Activated T-helper 17 cell treated with anti-CD3 and anti-CD28 coated beads, Interleukin-2, amount 50 U/mL, for 72 hours (primary cell): Measurements from ENCODE around the gene TCN1. TPM values are rescaled to one million over a fixed set of nuclear protein-coding genes. Genes with fewer than 3 reads are reported as not detected.
"Not testable (repeated sequence)": the region's sequence is repeated elsewhere in the genome, so short reads cannot be mapped to it uniquely, and the experiment has no call there.

Experiments used
- ATAC-seq: fragments of 150-1000 bp; cut with Tn5 transposase; replicated peaks from 2 replicates; pipeline ENCODE4 v1.10.0; 2021; ENCODE audit warnings: mild to moderate bottlenecking, moderate library complexity
- H3K27ac Mint-ChIP-seq: one replicate; pipeline ENCODE4 v1.8.0; 2022; ENCODE audit warnings: mixed read lengths
- H3K27me3 Mint-ChIP-seq: one replicate; pipeline ENCODE4 v1.8.0; 2022; ENCODE audit warnings: mixed read lengths
- H3K36me3 Mint-ChIP-seq: one replicate; pipeline ENCODE4 v1.8.0; 2022; ENCODE audit warnings: low read depth, mild to moderate bottlenecking, mixed read lengths
- H3K4me1 Mint-ChIP-seq: one replicate; pipeline ENCODE4 v1.8.0; 2022; ENCODE audit warnings: mixed read lengths
- H3K4me3 Mint-ChIP-seq: one replicate; pipeline ENCODE4 v1.8.0; 2022; ENCODE audit warnings: mild to moderate bottlenecking, mixed read lengths
- H3K9me3 Mint-ChIP-seq: one replicate; pipeline ENCODE4 v1.8.0; 2022; ENCODE audit warnings: mixed read lengths
- total RNA-seq, 2 donors: library from RNA; stranded (reverse); gene quantifications; one replicate each; pipeline ENCODE4 v1.2.3, GENCODE V29; 2022

Gene TCN1, protein sequence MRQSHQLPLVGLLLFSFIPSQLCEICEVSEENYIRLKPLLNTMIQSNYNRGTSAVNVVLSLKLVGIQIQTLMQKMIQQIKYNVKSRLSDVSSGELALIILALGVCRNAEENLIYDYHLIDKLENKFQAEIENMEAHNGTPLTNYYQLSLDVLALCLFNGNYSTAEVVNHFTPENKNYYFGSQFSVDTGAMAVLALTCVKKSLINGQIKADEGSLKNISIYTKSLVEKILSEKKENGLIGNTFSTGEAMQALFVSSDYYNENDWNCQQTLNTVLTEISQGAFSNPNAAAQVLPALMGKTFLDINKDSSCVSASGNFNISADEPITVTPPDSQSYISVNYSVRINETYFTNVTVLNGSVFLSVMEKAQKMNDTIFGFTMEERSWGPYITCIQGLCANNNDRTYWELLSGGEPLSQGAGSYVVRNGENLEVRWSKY
- total RNA-seq: not detected

- Mint-ChIP-seq H3K4me3 (no peak within 1 kb of the TSS), H3K9me3 (peaks cover 3% of the 10 kb centered on the region), H3K36me3 (no peaks in the 10 kb centered on the region), H3K4me1 (no peaks in the 10 kb centered on the region), H3K27ac (no peak within 1 kb of the TSS), H3K27me3 (peaks cover 3% of the 10 kb centered on the region)
- ATAC-seq: no peak
Measured at GRCh38 chr11:59866397-59866796, at the start of gene TCN1. TSS of gene TCN1 (minus strand) at chr11:59866487. CDS start at chr11:59866470, 17 bp downstream.

- not testable (repeated sequence) for H3K9me3 Mint-ChIP-seq, H3K4me1 Mint-ChIP-seq, H3K36me3 Mint-ChIP-seq, H3K27me3 Mint-ChIP-seq, H3K4me3 Mint-ChIP-seq, H3K27ac Mint-ChIP-seq, ATAC-seq
Measured at GRCh38 chr11:59903569-59903968, 37.3 kb upstream of the TCN1 start.

- Mint-ChIP-seq H3K4me3 (no peak overlapping the region), H3K27ac (no peak overlapping the region), H3K4me1 (no peaks in the 10 kb centered on the region), H3K27me3 (peaks cover 3% of the 10 kb centered on the region), H3K36me3 (no peaks in the 10 kb centered on the region), H3K9me3 (no peaks in the 10 kb centered on the region)
- no peak for ATAC-seq
Measured at GRCh38 chr11:59901306-59901705, 35.0 kb upstream of the TCN1 start.

DNA sequence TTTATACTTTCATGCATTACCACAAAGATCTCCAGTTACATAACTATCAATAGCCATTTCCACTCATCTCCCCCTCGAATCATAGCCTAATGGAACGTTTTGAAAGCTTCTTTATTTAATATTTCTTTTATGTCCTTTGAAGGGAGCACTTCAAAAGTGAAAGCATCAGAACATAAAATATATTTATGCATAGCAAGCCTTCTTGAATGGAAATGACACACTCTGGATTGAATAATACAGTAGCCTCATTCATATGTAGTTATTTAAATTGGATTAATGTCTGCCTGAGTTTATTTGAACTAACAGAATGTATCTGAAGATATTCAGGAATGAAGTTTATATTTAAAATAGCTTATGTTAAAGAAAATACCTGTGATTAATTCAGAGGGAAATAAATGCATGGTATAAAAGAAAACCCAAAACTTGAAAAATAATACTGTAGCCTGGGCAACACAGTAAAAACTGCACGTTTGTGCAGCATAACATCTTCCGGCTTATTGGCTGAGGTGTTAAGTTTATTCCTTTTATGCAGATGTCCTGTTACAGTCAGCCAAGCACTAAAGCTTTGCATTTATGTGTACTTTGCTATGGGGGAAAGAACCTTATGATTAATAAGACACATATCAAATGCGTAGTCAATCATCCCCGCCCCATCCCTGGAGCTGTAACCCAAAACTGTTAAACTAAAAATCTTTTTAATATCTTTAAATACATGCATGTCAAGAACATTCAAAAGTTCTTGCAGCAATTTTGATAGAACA lies 34.3 kb upstream of the TCN1 start:
- Mint-ChIP-seq H3K27me3 (peaks cover under 1% of the 10 kb centered on the region), H3K27ac (no peak overlapping the region), H3K36me3 (no peaks in the 10 kb centered on the region), H3K4me3 (no peak overlapping the region), H3K4me1 (no peaks in the 10 kb centered on the region), H3K9me3 (no peaks in the 10 kb centered on the region)
- no peak for ATAC-seq

DNA sequence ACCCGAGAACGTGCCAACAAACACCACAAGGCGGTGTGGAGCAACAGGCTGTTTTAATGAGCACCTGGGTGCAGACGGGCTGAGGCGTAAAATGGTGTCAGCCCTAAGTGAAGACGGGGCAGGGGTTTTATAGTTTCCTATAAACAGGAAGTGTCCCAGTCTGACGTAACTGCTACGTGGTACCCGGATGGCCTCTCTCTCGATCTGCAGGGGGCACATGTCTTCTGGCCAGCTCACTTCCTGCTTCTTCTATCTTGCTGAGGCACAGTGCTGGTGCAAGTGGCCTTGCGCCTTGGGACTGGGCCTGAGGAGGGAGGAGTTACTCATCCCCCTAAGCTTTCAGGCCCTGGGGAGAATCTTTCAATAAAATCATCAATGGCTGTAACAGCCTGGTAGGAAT lies 33.2 kb upstream of the TCN1 start:
- Mint-ChIP-seq H3K36me3 (no peaks in the 10 kb centered on the region), H3K27ac (no peak overlapping the region), H3K9me3 (no peaks in the 10 kb centered on the region), H3K4me1 (no peaks in the 10 kb centered on the region), H3K4me3 (no peak overlapping the region), H3K27me3 (peaks cover 4% of the 10 kb centered on the region)
- no peak for ATAC-seq

GRCh38 chr11:59898650-59899049 lies 32.4 kb upstream of the TCN1 start:
- Mint-ChIP-seq H3K36me3 (no peaks in the 10 kb centered on the region), H3K9me3 (no peaks in the 10 kb centered on the region), H3K4me3 (no peak overlapping the region), H3K4me1 (no peaks in the 10 kb centered on the region), H3K27ac (no peak overlapping the region), H3K27me3 (peaks cover 4% of the 10 kb centered on the region)
- no peak for ATAC-seq

GRCh38 chr11:59898046-59898445 lies 31.8 kb upstream of the TCN1 start:
- Mint-ChIP-seq H3K9me3 (no peaks in the 10 kb centered on the region), H3K27me3 (peaks cover 4% of the 10 kb centered on the region), H3K4me3 (no peak overlapping the region), H3K27ac (no peak overlapping the region), H3K36me3 (no peaks in the 10 kb centered on the region), H3K4me1 (no peaks in the 10 kb centered on the region)
- no peak for ATAC-seq

DNA sequence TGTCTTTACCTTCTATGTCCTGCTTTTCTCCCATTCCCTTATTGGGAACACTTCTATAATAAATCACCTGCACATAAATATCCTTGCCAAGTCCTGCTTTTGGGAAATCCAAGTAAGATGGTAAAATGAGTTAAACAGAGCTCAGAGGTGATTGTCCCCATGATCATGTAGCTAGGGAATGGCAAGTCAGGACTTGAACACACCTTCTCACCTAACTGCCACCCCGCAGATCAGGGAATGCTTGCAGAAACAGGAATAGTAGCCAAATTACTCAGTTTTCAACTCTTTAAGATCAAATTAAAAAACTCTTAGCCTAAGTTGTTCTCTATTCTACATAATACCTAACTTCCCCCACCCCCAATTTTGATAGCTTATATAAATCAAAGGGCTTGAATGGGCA lies 28.3 kb upstream of the TCN1 start:
- Mint-ChIP-seq H3K36me3 (no peaks in the 10 kb centered on the region), H3K4me3 (no peak overlapping the region), H3K9me3 (peaks cover 5% of the 10 kb centered on the region), H3K27me3 (peaks cover 4% of the 10 kb centered on the region), H3K4me1 (no peaks in the 10 kb centered on the region), H3K27ac (no peak overlapping the region)
- no peak for ATAC-seq

DNA sequence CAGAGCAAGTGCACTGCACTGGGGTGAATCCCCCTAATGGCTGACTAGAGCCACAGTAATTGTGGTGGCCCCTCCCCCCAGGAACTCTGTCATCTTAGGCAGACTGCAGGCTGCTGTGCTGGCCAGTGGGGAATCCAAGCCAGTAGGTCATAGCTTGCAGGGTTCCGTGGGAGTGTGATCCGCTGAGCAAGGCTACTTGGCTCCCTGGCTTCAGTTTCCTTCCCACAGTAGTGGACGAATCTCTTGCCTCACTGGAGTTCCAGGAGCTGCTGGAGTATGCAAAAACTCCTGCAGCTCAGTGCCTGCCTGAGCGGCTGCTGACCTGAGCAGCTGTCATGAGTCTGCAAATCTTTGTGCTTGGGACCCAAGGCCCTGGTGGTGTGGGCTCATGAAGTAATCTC lies 25.5 kb upstream of the TCN1 start:
- H3K27me3 Mint-ChIP-seq: peaks cover 6% of the 10 kb centered on the region
- no peak for ATAC-seq
- peaks cover 11% of the 10 kb centered on the region for H3K9me3 Mint-ChIP-seq
- no peak overlapping the region for H3K4me3 Mint-ChIP-seq
- H3K27ac Mint-ChIP-seq: no peak overlapping the region
- no peaks in the 10 kb centered on the region for H3K4me1 Mint-ChIP-seq
- H3K36me3 Mint-ChIP-seq: no peaks in the 10 kb centered on the region

DNA sequence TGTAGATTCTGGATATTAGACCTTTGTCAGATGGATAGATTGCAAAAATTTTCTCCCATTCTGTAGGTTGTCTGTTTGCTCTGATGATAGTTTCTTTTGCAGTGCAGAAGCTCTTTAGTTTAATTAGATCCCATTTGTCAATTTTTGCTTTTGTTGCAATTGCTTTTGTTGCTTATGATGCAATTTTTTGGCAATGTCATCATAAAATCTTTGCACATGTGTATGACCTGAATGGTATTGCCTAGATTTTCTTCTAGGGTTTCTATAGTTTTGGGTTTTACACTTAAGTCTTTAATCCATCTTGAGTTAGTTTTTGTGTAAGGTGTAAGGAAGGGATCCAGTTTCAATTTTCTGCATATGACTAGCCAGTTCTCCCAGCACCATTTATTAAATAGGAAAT lies 20.9 kb upstream of the TCN1 start:
- not testable (repeated sequence) for ATAC-seq, H3K36me3 Mint-ChIP-seq, H3K4me3 Mint-ChIP-seq, H3K4me1 Mint-ChIP-seq, H3K27me3 Mint-ChIP-seq, H3K27ac Mint-ChIP-seq
- peaks cover 11% of the 10 kb centered on the region for H3K9me3 Mint-ChIP-seq

DNA sequence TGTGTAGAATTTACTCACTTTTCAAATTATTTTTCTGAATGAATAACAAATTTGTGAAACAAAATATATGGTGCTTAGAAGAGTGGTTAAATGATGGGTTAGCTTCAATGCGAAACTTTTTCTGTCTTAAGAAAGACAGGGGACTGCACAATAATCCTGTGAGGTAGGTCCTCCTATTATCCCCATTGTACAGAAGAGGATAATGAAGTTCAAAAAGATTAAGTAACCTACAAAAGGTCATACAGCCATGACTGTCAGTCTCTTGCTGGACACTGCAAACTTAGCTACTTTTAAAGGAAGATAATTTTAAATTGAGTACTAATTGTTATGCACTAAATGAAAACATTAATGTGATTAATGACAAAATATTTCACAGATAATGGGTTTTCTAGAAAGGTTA lies 17.3 kb upstream of the TCN1 start:
- Mint-ChIP-seq H3K36me3 (no peaks in the 10 kb centered on the region), H3K4me3 (no peak overlapping the region), H3K4me1 (no peaks in the 10 kb centered on the region), H3K27me3 (peaks cover 2% of the 10 kb centered on the region), H3K27ac (no peak overlapping the region), H3K9me3 (no peaks in the 10 kb centered on the region)
- no peak for ATAC-seq

GRCh38 chr11:59879567-59879966 lies 13.3 kb upstream of the TCN1 start:
- no peak overlapping the region for H3K4me3 Mint-ChIP-seq
- H3K27ac Mint-ChIP-seq: no peak overlapping the region
- no peaks in the 10 kb centered on the region for H3K4me1 Mint-ChIP-seq
- no peak for ATAC-seq
- H3K9me3 Mint-ChIP-seq: no peaks in the 10 kb centered on the region
- peaks cover 14% of the 10 kb centered on the region for H3K27me3 Mint-ChIP-seq
- no peaks in the 10 kb centered on the region for H3K36me3 Mint-ChIP-seq

- ATAC-seq: no peak
- Mint-ChIP-seq H3K4me1 (no peaks in the 10 kb centered on the region), H3K36me3 (no peaks in the 10 kb centered on the region), H3K27me3 (peaks cover 14% of the 10 kb centered on the region), H3K4me3 (no peak within 1 kb of the TSS), H3K9me3 (no peaks in the 10 kb centered on the region), H3K27ac (no peak within 1 kb of the TSS)
Measured at GRCh38 chr11:59878575-59878974, 12.3 kb upstream of the TCN1 start, which contains the start of gene OOSP3. TSS of gene OOSP3 (plus strand) at chr11:59878782. CDS start at chr11:59878809, 27 bp downstream.

DNA sequence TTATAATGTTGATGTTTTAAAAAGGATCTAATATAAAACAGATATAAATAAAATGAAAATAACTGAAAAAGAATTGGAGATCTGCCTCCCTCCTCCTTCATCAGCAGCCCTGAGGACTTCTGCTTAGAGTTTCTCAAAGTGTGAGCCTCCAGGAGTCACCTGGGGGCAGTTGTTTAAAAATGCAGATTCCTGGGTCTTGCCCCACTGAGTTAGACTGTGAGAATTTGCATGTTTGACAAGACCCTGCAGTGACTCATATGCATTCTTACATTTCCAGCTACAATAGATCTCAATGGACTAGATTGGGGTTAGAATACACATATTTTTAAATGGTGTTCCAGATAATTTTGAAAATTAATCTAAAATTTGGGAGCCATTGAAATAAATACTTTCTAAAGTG lies 11.5 kb upstream of the TCN1 start:
- Mint-ChIP-seq H3K36me3 (no peaks in the 10 kb centered on the region), H3K4me3 (no peak overlapping the region), H3K27me3 (peaks cover 14% of the 10 kb centered on the region), H3K4me1 (no peaks in the 10 kb centered on the region), H3K9me3 (no peaks in the 10 kb centered on the region), H3K27ac (no peak overlapping the region)
- no peak for ATAC-seq

GRCh38 chr11:59877325-59877724 lies 11.0 kb upstream of the TCN1 start:
- no peaks in the 10 kb centered on the region for H3K9me3 Mint-ChIP-seq
- H3K4me3 Mint-ChIP-seq: no peak overlapping the region
- no peaks in the 10 kb centered on the region for H3K4me1 Mint-ChIP-seq
- ATAC-seq: no peak
- no peaks in the 10 kb centered on the region for H3K36me3 Mint-ChIP-seq
- H3K27ac Mint-ChIP-seq: no peak overlapping the region
- H3K27me3 Mint-ChIP-seq: peaks cover 14% of the 10 kb centered on the region
